ENCODE measurements around the gene KIF22.

GRCh38 chr16:29845656-29846055 is 55.1 kb downstream of the KIF22 start:
- TF ChIP-seq POLR2A (IDR thresholded peaks at IDR 0.05) (no peak), EP300 (IDR thresholded peaks at IDR 0.05; ENCODE audit: low read depth) (no peak)
